Stomach (tissue), 9 donors: Measurements from ENCODE around the gene IL18BP. TPM values are rescaled to one million over a fixed set of nuclear protein-coding genes. Genes with fewer than 3 reads are reported as not detected.

Experiments used
- DNase-seq, 2 donors: peaks; one replicate each; pipeline versions ENCODE4 v3.0.0 to v3.0.0-alpha.2; 2013 to 2019
- H3K27ac ChIP-seq, 5 donors: fragments of 200-600 bp in 4 of 5; sonication (generic) in 4 of 5; one replicate each; pipeline ENCODE4 v1.5.1; 2013 to 2019; ENCODE audit warnings: mild to moderate bottlenecking in 1 of 5, moderate library complexity in 1 of 5
- H3K27me3 ChIP-seq, 3 donors: fragments of 200-600 bp; sonication (generic); one replicate each; pipeline ENCODE4 v1.5.1; 2017 to 2019; ENCODE audit warnings: mixed run types in 1 of 3
- H3K36me3 ChIP-seq, 4 donors: fragments of 200-600 bp; sonication (generic); 1 replicate in 3 of 4; 2 replicates in 1 of 4; pipeline ENCODE4 v1.5.1; 2016 to 2019
- H3K4me1 ChIP-seq, 4 donors: fragments of 200-600 bp; sonication (generic); one replicate each; pipeline ENCODE4 v1.5.1; 2016 to 2019
- H3K4me3 ChIP-seq, 4 donors: fragments of 200-600 bp; sonication (generic) in 3 of 4; one replicate each; pipeline ENCODE4 v1.5.1; 2016 to 2019; ENCODE audit warnings: mild to moderate bottlenecking in 1 of 4
- H3K9me3 ChIP-seq, 4 donors: fragments of 200-600 bp; sonication (generic); one replicate each; pipeline ENCODE4 v1.5.1; 2016 to 2019
- CTCF ChIP-seq, 7 experiments: fragments of 450-650 bp in 4 of 7; fragments of 200-600 bp in 3 of 7; sonication (generic) in 3 of 7; IDR thresholded peaks; one replicate each; pipeline ENCODE4 v1.5.1; 2016 to 2019; ENCODE audit warnings: antibody characterized with exemption in 7 of 7, control low read depth in 2 of 7, mild to moderate bottlenecking in 1 of 7
- EP300 ChIP-seq: sonication (generic); formaldehyde crosslinking; IDR thresholded peaks from one replicate; pipeline ENCODE4 v1.6.1; 2017; ENCODE audit warnings: antibody characterized with exemption
- POLR2A ChIP-seq, 4 donors: fragments of 450-650 bp; IDR thresholded peaks; one replicate each; pipeline ENCODE4 v1.6.1; 2016; ENCODE audit warnings: antibody characterized with exemption in 4 of 4, control low read depth in 2 of 4, mild to moderate bottlenecking in 1 of 4, moderate library complexity in 1 of 4
- POLR2AphosphoS5 ChIP-seq, 3 donors: sonication (generic); formaldehyde crosslinking; IDR thresholded peaks; one replicate each; pipeline ENCODE4 v1.6.1; 2016; ENCODE audit warnings: antibody characterized with exemption in 3 of 3
- WGBS, 5 donors: extraction: QIAGEN DNeasy Blood & Tissue Kit in 3 of 5; methylation state at CpG; one replicate each; pipeline versions ENCODE4 v1.1.5 to v1.1.7; 2013 to 2018; 5-methylcytosine and 5-hydroxymethylcytosine counted together
- intact Hi-C: fragments of 100-400 bp; cut with DNase I; formaldehyde crosslinking; loops from one replicate; pipeline ENCODE4 v1.15.1; 2023; ENCODE audit warnings: low total_unique reads
- polyA plus RNA-seq, 3 donors: library from polyadenylated mRNA; stranded (reverse); fragments of 200-250 nt; gene quantifications; one replicate each; pipeline ENCODE4 v1.2.3, GENCODE V29; 2013
- total RNA-seq, 5 donors: library from RNA; depleted of rRNA; stranded (reverse); fragments of >200 nt; gene quantifications; one replicate each; pipeline versions ENCODE4 v1.1.0 to v1.2.3, GENCODE V29; 2014 to 2016
- donor health status: healthy with polysubstance abuse.
- donor health status: Bipolar disorder and iron deficiency.
- donor health status: healthy.

The IL18BP gene
- total and polyA plus RNA-seq, 8 donors, result 2.0 to 14.8 (median 5.7) TPM

- TF ChIP-seq POLR2AphosphoS5 (IDR thresholded peaks at IDR 0.05) (no peak), EP300 (no peak), POLR2A (IDR thresholded peaks at IDR 0.05) (no peak), CTCF (IDR thresholded peaks at IDR 0.05) (no peak)
- Histone ChIP-seq H3K27me3 (no peaks in the 10 kb centered on the region), H3K27ac (peak overlapping the region in 1 of 5 donors; percentile 27), H3K9me3 (no peaks in the 10 kb centered on the region), H3K4me1 (peaks cover 41 to 92% (median 64%) of the 10 kb centered on the region in 4 donors), H3K36me3 (peaks cover 32 to 41% (median 37%) of the 10 kb centered on the region in 4 donors), H3K4me3 (no peak overlapping the region)
- intact Hi-C loops, result no loop called here
- 56 to 68% (median 65%) methylated on average over 3 of the region's 3 CpGs for WGBS, 5 donors
- DNase-seq, result no peak
Observed at GRCh38 chr11:72036687-72037086, 38.0 kb downstream of the IL18BP start.

DNA sequence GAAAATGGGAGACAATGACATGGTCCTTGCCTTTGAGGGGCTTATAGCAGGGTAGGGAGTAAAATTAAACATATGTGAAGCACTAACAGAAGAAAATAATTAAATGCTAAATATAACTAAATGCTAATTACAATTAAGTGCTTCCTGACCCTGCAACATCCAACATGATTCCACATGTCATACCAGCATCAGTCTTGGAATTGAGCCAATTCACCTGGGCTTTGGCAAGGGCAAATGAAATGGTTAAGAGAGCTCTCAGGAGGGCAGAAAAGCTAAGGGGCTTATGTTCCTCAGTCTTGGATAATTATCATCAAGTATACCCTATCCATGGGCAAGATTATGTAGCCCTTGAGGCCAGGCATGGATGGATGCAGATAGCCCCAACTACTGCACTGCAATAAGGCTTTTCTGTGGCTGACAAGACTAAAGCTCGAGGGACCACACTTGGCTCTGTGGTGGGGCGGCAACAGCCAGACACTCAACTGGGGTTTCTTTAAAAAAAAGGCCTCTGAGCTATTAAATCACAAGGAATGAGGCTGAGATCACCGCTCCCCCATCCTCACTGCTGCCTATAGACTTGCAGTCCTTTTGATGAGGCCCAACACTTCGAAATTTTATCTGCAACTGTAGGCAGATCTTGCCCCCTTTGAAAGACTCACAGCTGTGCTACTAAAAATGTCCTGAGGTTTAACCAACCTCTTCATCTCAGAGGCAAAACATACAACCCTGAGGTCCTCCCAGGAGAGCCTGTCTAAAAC, 39.0 kb downstream of the IL18BP start:
- Histone ChIP-seq H3K4me3 (peak overlapping the region; percentile 47 to 62 (median 58)), H3K9me3 (no peaks in the 10 kb centered on the region), H3K27ac (peak overlapping the region; percentile 39 to 97 (median 95)), H3K4me1 (peaks cover 46 to 92% (median 66%) of the 10 kb centered on the region in 4 donors), H3K27me3 (no peaks in the 10 kb centered on the region), H3K36me3 (peaks cover 31 to 32% (median 31%) of the 10 kb centered on the region in 4 donors)
- DNase-seq, result peak in 1 of 2 donors; percentile 57
- WGBS, 5 donors, result 39 to 65% (median 52%) methylated on average over 4 of the region's 4 CpGs
- intact Hi-C loops, result no loop called here
- TF ChIP-seq EP300, result no peak
- no peak for TF ChIP-seq POLR2A (IDR thresholded peaks at IDR 0.05)
- no peak for TF ChIP-seq POLR2AphosphoS5 (IDR thresholded peaks at IDR 0.05)
- TF ChIP-seq CTCF (IDR thresholded peaks at IDR 0.05), result no peak

- intact Hi-C loops, result no loop called here
- Histone ChIP-seq H3K4me1 (peaks cover 50 to 92% (median 68%) of the 10 kb centered on the region in 4 donors), H3K27me3 (no peaks in the 10 kb centered on the region), H3K36me3 (peaks cover 23 to 25% (median 24%) of the 10 kb centered on the region in 4 donors), H3K4me3 (peak overlapping the region; percentile 47 to 62 (median 58)), H3K9me3 (no peaks in the 10 kb centered on the region), H3K27ac (peak overlapping the region; percentile 95 to 97 (median 95))
- DNase-seq, result peak; percentile 55 to 86
- peak; percentile 31 to 66 (median 39) for TF ChIP-seq POLR2AphosphoS5 (IDR thresholded peaks at IDR 0.05)
- no peak for TF ChIP-seq POLR2A (IDR thresholded peaks at IDR 0.05)
- TF ChIP-seq CTCF (IDR thresholded peaks at IDR 0.05), result no peak
- WGBS, 5 donors, result 3 to 13% (median 9%) methylated on average over 2 of the region's 2 CpGs
Observed at GRCh38 chr11:72038491-72038890, 39.8 kb downstream of the IL18BP start.

GRCh38 chr11:72039031-72039855, 40.5 kb downstream of the IL18BP start:
- 10 to 20% (median 13%) methylated on average over 5 of the region's 5 CpGs for WGBS, 5 donors
- peaks cover 46 to 92% (median 68%) of the 10 kb centered on the region in 4 donors for H3K4me1 ChIP-seq

More at GRCh38 chr11:72039031-72039855, 40.5 kb downstream of the IL18BP start:
- TF ChIP-seq EP300 (no peak), POLR2AphosphoS5 (IDR thresholded peaks at IDR 0.05) (peak; percentile 2 to 66 (median 5)), POLR2A (IDR thresholded peaks at IDR 0.05) (no peak)
- intact Hi-C loops, result no loop called here
- peaks cover 16 to 18% (median 16%) of the 10 kb centered on the region in 4 donors for H3K36me3 ChIP-seq
- no peaks in the 10 kb centered on the region for H3K27me3 ChIP-seq
- peak; percentile 73 to 77 for DNase-seq
- no peaks in the 10 kb centered on the region for H3K9me3 ChIP-seq
- H3K4me3 ChIP-seq, result peak overlapping the region; percentile 47 to 62 (median 58)
- peak overlapping the region; percentile 95 to 97 (median 95) for H3K27ac ChIP-seq
